ENCODE measurements around the gene SEPSECS.

DNA sequence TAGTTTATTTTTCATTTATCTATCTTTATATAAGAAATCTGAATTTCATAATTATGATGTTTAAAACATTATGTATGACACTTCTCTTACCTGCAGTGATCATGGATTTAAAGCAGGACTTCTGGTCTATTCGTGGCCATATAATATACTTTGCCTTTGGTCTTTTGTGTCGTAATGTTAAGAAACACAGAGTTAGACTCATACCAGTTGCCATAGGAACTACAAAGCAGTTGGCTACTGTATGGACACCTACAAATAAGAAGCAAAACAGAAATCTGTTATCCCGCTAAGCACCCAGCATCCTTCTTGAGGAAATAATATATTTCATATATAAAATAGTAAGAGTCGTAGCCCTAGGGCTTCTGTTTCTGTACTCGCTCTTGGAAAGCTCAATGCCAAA is 4.3 kb downstream of the SEPSECS start:
- no peak for TF ChIP-seq ZNF138 (tag by site-specific recombination; IDR thresholded peaks at IDR 0.05; ENCODE audit: borderline replicate concordance)
- TF ChIP-seq ZNF510 (tag by site-specific recombination; IDR thresholded peaks at IDR 0.05; ENCODE audit: insufficient replicate concordance), result no peak
- TF ChIP-seq KLF1 (tag by site-specific recombination; IDR thresholded peaks at IDR 0.05), result no peak
